SK-N-SH (cell line): ENCODE measurements around the gene MROH2A. TPM values are rescaled to one million over a fixed set of nuclear protein-coding genes. Genes with fewer than 3 reads are reported as not detected.
A peak's percentile ranks its signal among the peaks of the same experiment; 100 is the strongest.

ENCODE experiments used
- CTCF ChIA-PET: fragments of 300-600, 350-600 bp; formaldehyde crosslinking; extraction: SDS; loops from one replicate; lab custom pipeline; 2021; lab: Yijun Ruan, JAX
- POLR2A ChIA-PET: fragments of 350-600 bp; sonication (Branson Sonifier 250); formaldehyde crosslinking; extraction: SDS; loops from one replicate; lab custom pipeline; 2020; ENCODE audit warnings: antibody characterized with exemption, inconsistent platforms; lab: Yijun Ruan, JAX
- DNase-seq: peaks from one replicate; pipeline ENCODE4 v3.0.0; 2012
- H2AFZ ChIP-seq: fragments of 200-600 bp; sonication (generic); 2 replicates; pipeline ENCODE4 v1.8.1; 2016; ENCODE audit warnings: antibody characterized with exemption, mild to moderate bottlenecking, low read depth
- H3F3A ChIP-seq: fragments of 200-600 bp; sonication (generic); replicated peaks from 2 replicates; pipeline ENCODE3; 2016; ENCODE audit warnings: antibody characterized with exemption, mild to moderate bottlenecking; ENCODE audit not compliant: insufficient read depth
- H3K27ac ChIP-seq, 2 experiments: fragments of 200-500 bp in 1 of 2; fragments of 200-600 bp in 1 of 2; sonication (Bioruptor generic) in 1 of 2; sonication (generic), shearing (Covaris generic) in 1 of 2; 2 replicates each; pipeline versions ENCODE4 v1.5.1 to v1.6.1; 2014 to 2016; ENCODE audit warnings: low read depth in 2 of 2, inconsistent platforms in 1 of 2, low read length in 1 of 2, mild to moderate bottlenecking in 1 of 2, mixed read lengths in 1 of 2
- H3K27me3 ChIP-seq: fragments of 200-600 bp; sonication (generic), shearing (Covaris generic); 2 replicates; pipeline ENCODE4 v1.6.1; 2016; ENCODE audit warnings: mixed run types; ENCODE audit not compliant: insufficient read depth
- H3K36me3 ChIP-seq, 2 experiments: fragments of 200-500 bp in 1 of 2; fragments of 200-600 bp in 1 of 2; sonication (Bioruptor generic) in 1 of 2; sonication (generic) in 1 of 2; replicated peaks in 1 of 2; 2 replicates each; pipeline versions ENCODE3 to v1.5.1; 2014 to 2016; ENCODE audit warnings: low read length in 1 of 2, mild to moderate bottlenecking in 1 of 2; ENCODE audit not compliant: insufficient read depth in 2 of 2, control insufficient read depth in 1 of 2
- H3K4me1 ChIP-seq, 2 experiments: fragments of 200-500 bp in 1 of 2; fragments of 200-600 bp in 1 of 2; sonication (Bioruptor generic) in 1 of 2; sonication (generic), shearing (Covaris generic) in 1 of 2; 2 replicates each; pipeline versions ENCODE4 v1.5.1 to v1.6.1; 2014 to 2016; ENCODE audit warnings: low read depth in 1 of 2, low read length in 1 of 2, mixed run types in 1 of 2; ENCODE audit not compliant: insufficient read depth in 2 of 2, control insufficient read depth in 1 of 2
- H3K4me2 ChIP-seq: fragments of 200-600 bp; sonication (generic), shearing (Covaris generic); 2 replicates; pipeline ENCODE4 v1.6.1; 2017; ENCODE audit warnings: mixed run types
- H3K4me3 ChIP-seq, 2 experiments: fragments of 200-500 bp in 1 of 2; fragments of 200-600 bp in 1 of 2; sonication (Bioruptor generic) in 1 of 2; sonication (generic), shearing (Covaris generic) in 1 of 2; 2 replicates each; pipeline versions ENCODE4 v1.5.1 to v1.8.1; 2014 to 2016; ENCODE audit warnings: low read depth in 2 of 2, inconsistent platforms in 1 of 2, low read length in 1 of 2, mild to moderate bottlenecking in 1 of 2, mixed read lengths in 1 of 2, moderate library complexity in 1 of 2
- H3K79me2 ChIP-seq: fragments of 200-600 bp; sonication (generic); 2 replicates; pipeline ENCODE4 v1.8.1; 2017; ENCODE audit warnings: mild to moderate bottlenecking; ENCODE audit not compliant: insufficient read depth
- H3K9ac ChIP-seq: fragments of 200-600 bp; sonication (generic); 2 replicates; pipeline ENCODE4 v1.6.1; 2017; ENCODE audit warnings: mixed run types
- H3K9me2 ChIP-seq: fragments of 200-600 bp; sonication (generic); 2 replicates; pipeline ENCODE4 v1.6.1; 2017; ENCODE audit warnings: mixed run types
- H3K9me3 ChIP-seq: fragments of 200-600 bp; sonication (generic); 2 replicates; pipeline ENCODE4 v1.6.1; 2017; ENCODE audit warnings: mixed run types, mild to moderate bottlenecking, moderate library complexity
- H4K20me1 ChIP-seq: fragments of 200-600 bp; sonication (generic); 2 replicates; pipeline ENCODE4 v1.6.1; 2017; ENCODE audit warnings: mild to moderate bottlenecking, mixed run types; ENCODE audit not compliant: insufficient read depth
- ELF1 ChIP-seq: IDR thresholded peaks from 2 replicates; pipeline ENCODE4 v1.4.0; 2012
- EP300 ChIP-seq, 2 experiments: IDR thresholded peaks; 2 replicates each; pipeline versions ENCODE4 v1.4.0 to v1.6.1; 2012; ENCODE audit warnings: borderline replicate concordance in 1 of 2, low read depth in 1 of 2, low read length in 1 of 2
- EZH2phosphoT487 ChIP-seq: fragments of 200-600 bp; sonication (generic); IDR thresholded peaks from 2 replicates; pipeline ENCODE4 v1.6.1; 2017; ENCODE audit warnings: low read depth, mixed run types, mild to moderate bottlenecking, antibody characterized with exemption, moderate library complexity, borderline replicate concordance
- FOXM1 ChIP-seq: IDR thresholded peaks from 2 replicates; pipeline ENCODE4 v1.4.0; 2012; ENCODE audit warnings: low read depth, mild to moderate bottlenecking
- MEF2A ChIP-seq: IDR thresholded peaks from 2 replicates; pipeline ENCODE4 v1.4.0; 2012; ENCODE audit warnings: low read depth, borderline replicate concordance
- NFIC ChIP-seq: IDR thresholded peaks from 2 replicates; pipeline ENCODE4 v1.4.0; 2012; ENCODE audit warnings: borderline replicate concordance
- POLR2AphosphoS5 ChIP-seq: IDR thresholded peaks from 2 replicates; pipeline ENCODE4 v1.6.1; 2012; ENCODE audit warnings: low read depth, low read length
- RAD21 ChIP-seq: IDR thresholded peaks from 2 replicates; pipeline ENCODE4 v1.6.1; 2012; ENCODE audit warnings: mild to moderate bottlenecking, low read length
- RXRA ChIP-seq: IDR thresholded peaks from 2 replicates; pipeline ENCODE4 v1.4.0; 2012; ENCODE audit warnings: low read depth, mild to moderate bottlenecking, borderline replicate concordance
- TCF12 ChIP-seq: IDR thresholded peaks from 2 replicates; pipeline ENCODE4 v1.4.0; 2012
- TEAD4 ChIP-seq: IDR thresholded peaks from 2 replicates; pipeline ENCODE4 v1.4.0; 2012; ENCODE audit warnings: mild to moderate bottlenecking, borderline replicate concordance; ENCODE audit not compliant: insufficient read depth
- YY1 ChIP-seq: IDR thresholded peaks from 2 replicates; pipeline ENCODE4 v1.4.0; 2012; ENCODE audit warnings: low read depth, mild to moderate bottlenecking
- WGBS: methylation state at CpG from one replicate; pipeline ENCODE4 v1.1.6; 2017; ENCODE audit warnings: low lambda C conversion rate; 5-methylcytosine and 5-hydroxymethylcytosine counted together
- polyA plus RNA-seq, 3 experiments: library from polyadenylated mRNA; depleted of rRNA; stranded (reverse); fragments of >200 nt; gene quantifications; 2 replicates each; pipeline ENCODE4 v1.2.3, GENCODE V29; 2012
- TF ChIP-seq, protein P1 (sequence below): fragments of 150-350 bp; IDR thresholded peaks from 2 replicates; pipeline ENCODE4 v1.6.1; 2016; ENCODE audit warnings: mild to moderate bottlenecking, low read depth, low read length
- TF ChIP-seq, protein P2 (sequence below): IDR thresholded peaks from 2 replicates; pipeline ENCODE4 v1.4.0; 2012; ENCODE audit warnings: low read depth, borderline replicate concordance

MROH2A gene
- polyA plus RNA-seq, 1 of the 3 experiments (the other 2 are of a cell fraction), result 0.02 TPM

DNA sequence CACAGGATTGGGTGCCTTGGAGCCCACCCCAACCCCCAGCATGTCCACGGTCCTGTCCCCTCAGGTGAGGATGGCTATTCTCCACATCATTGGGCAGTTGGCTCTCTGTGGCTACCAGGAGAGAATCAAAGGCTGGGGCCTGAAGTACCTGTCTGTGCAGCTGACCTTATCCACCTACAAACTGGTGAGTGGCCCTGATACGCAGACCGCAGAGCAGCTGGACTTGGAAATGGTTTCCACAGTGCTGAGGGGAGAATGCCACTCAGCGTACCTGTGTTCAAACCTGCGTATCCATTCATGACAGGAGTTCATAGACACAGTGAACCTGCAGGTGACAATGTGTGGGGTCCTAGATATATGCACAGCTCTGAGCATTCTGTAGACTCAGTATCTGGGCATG, 21.6 kb downstream of the MROH2A start (continued):
- TF ChIP-seq RXRA (no peak), NFIC (no peak), RAD21 (no peak), EZH2phosphoT487 (no peak)

DNA sequence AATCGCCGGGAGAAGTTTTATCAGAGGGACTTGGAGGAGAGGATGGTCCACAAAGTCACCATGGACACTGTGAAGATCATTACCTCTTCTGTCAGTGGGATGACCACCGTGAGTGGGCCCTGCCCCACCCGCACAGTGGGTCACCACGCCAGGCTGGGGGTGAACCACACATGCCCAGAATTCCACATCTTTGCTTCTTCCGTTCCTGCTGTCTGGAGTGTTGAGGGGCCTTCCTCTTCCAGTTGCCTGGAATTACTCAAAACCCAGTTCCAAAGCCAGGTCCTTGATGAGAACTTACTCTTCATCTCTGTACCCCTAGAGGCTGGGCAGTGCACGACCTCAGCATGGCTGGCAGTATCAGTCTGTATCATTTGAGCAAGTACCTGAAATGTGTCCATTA, 22.1 kb downstream of the MROH2A start:
- H3K27me3 ChIP-seq, result no peaks in the 10 kb centered on the region
- no peak overlapping the region for H3K4me2 ChIP-seq
- no peak overlapping the region for H3K9ac ChIP-seq
- DNase-seq, result no peak
- no peak overlapping the region for H2AFZ ChIP-seq
- H4K20me1 ChIP-seq, result no peaks in the 10 kb centered on the region
- POLR2A ChIA-PET, result no interaction called here
- CTCF ChIA-PET, result no interaction called here
- no peak overlapping the region for H3K27ac ChIP-seq
- WGBS, result 46% methylated on average over 6 of the region's 7 CpGs
- TF ChIP-seq, protein P1, sequence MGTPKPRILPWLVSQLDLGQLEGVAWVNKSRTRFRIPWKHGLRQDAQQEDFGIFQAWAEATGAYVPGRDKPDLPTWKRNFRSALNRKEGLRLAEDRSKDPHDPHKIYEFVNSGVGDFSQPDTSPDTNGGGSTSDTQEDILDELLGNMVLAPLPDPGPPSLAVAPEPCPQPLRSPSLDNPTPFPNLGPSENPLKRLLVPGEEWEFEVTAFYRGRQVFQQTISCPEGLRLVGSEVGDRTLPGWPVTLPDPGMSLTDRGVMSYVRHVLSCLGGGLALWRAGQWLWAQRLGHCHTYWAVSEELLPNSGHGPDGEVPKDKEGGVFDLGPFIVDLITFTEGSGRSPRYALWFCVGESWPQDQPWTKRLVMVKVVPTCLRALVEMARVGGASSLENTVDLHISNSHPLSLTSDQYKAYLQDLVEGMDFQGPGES, result no peak
- TF ChIP-seq FOXM1 (no peak), TCF12 (no peak), EP300 (IDR thresholded peaks at IDR 0.05; ENCODE audit: borderline replicate concordance in 1 of 2, low read depth in 1 of 2, low read length in 1 of 2) (no peak), NFIC (no peak), ELF1 (no peak)
- TF ChIP-seq, protein P2, sequence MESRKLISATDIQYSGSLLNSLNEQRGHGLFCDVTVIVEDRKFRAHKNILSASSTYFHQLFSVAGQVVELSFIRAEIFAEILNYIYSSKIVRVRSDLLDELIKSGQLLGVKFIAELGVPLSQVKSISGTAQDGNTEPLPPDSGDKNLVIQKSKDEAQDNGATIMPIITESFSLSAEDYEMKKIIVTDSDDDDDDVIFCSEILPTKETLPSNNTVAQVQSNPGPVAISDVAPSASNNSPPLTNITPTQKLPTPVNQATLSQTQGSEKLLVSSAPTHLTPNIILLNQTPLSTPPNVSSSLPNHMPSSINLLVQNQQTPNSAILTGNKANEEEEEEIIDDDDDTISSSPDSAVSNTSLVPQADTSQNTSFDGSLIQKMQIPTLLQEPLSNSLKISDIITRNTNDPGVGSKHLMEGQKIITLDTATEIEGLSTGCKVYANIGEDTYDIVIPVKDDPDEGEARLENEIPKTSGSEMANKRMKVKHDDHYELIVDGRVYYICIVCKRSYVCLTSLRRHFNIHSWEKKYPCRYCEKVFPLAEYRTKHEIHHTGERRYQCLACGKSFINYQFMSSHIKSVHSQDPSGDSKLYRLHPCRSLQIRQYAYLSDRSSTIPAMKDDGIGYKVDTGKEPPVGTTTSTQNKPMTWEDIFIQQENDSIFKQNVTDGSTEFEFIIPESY, result no peak
- no peak overlapping the region for H3K4me3 ChIP-seq
- no peaks in the 10 kb centered on the region for H3K36me3 ChIP-seq
- H3F3A ChIP-seq, result no peaks in the 10 kb centered on the region
- no peaks in the 10 kb centered on the region for H3K9me3 ChIP-seq
- no peaks in the 10 kb centered on the region for H3K4me1 ChIP-seq
- no peaks in the 10 kb centered on the region for H3K9me2 ChIP-seq
- no peaks in the 10 kb centered on the region for H3K79me2 ChIP-seq

DNA sequence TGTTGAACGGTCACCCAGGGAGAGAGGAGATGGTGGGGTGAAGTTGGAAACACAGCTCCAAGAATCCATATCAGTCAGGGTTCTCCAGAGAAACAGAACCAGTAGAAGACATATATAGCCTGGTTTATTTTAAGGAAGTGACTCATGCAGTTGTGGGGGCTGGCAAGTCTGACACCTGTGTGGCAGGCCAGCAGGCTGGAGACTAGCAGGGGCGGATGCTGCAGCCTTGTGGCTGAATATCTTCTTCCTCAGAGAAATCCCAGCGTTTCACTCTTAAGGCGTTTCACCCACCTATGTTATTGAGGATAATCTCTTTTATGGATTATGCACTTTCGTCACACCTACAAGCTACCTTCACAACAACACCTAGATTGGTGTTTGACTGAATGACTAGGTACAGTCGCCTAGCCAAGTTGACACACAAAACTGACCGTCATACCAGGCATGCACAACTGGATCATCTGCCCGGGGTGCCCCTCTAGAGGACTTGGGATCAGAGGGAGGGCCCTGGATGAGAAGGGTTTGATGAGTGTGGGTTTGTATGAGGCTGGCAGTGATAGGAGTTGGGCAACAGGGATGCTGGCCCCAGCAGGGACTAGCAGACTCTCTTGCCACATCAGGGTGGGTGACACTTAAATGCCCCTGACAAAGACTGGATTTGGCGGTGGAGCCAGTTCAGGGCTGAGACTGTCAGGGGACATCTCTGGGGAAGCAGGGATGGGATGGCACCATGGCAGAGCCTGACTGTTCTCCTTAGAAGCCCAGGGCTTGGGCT, 23.4 kb downstream of the MROH2A start:
- H3K4me2 ChIP-seq, result no peak overlapping the region
- TF ChIP-seq MEF2A, result 0 out of 2 replicates have a peak, but pooled peaks have one; percentile 13
- TF ChIP-seq, protein P2, result no peak
- no peak for TF ChIP-seq POLR2AphosphoS5
- TF ChIP-seq YY1, result no peak
- TF ChIP-seq TEAD4, result no peak
- TF ChIP-seq, all 33 proteins: peak for 1
- H3K27me3 ChIP-seq, result no peaks in the 10 kb centered on the region
- no peaks in the 10 kb centered on the region for H3K4me1 ChIP-seq
- no peak overlapping the region for H2AFZ ChIP-seq
- H4K20me1 ChIP-seq, result no peaks in the 10 kb centered on the region
- no peaks in the 10 kb centered on the region for H3F3A ChIP-seq
- no peak for DNase-seq
- no peak overlapping the region for H3K4me3 ChIP-seq
- H3K9ac ChIP-seq, result no peak overlapping the region
- CTCF ChIA-PET, result no interaction called here
- H3K9me2 ChIP-seq, result no peaks in the 10 kb centered on the region
- H3K27ac ChIP-seq, result no peak overlapping the region
- H3K36me3 ChIP-seq, result no peaks in the 10 kb centered on the region
- POLR2A ChIA-PET, result no interaction called here
- H3K9me3 ChIP-seq, result no peaks in the 10 kb centered on the region; the same call in 1 of the 2 replicates
- no peaks in the 10 kb centered on the region for H3K79me2 ChIP-seq
- WGBS, result 71% methylated on average over 6 of the region's 9 CpGs
